Activated CD8-positive, alpha-beta memory T cell treated with anti-CD3 and anti-CD28 coated beads for 36 hours (primary cell): Measurements from ENCODE around the gene AAMDC. TPM values are rescaled to one million over a fixed set of nuclear protein-coding genes. Genes with fewer than 3 reads are reported as not detected.

Experiments used
- CTCF ChIA-PET: fragments of 350-600 bp; sonication (Branson Sonifier 250); formaldehyde crosslinking; loops from one replicate; lab custom pipeline; 2021; ENCODE audit warnings: antibody characterized with exemption; lab: Charles Lee
- POLR2A ChIA-PET: fragments of 350-600 bp; sonication (Branson Sonifier 250); formaldehyde crosslinking; loops from one replicate; lab custom pipeline; 2021; ENCODE audit warnings: antibody characterized with exemption; lab: Charles Lee
- total RNA-seq, 2 experiments: library from RNA; stranded (reverse); gene quantifications; one replicate each; pipeline ENCODE4 v1.2.3, GENCODE V29; 2021

AAMDC gene
- 1 to 10 TPM; 2.6 to 3.8 TPM for total RNA-seq

DNA sequence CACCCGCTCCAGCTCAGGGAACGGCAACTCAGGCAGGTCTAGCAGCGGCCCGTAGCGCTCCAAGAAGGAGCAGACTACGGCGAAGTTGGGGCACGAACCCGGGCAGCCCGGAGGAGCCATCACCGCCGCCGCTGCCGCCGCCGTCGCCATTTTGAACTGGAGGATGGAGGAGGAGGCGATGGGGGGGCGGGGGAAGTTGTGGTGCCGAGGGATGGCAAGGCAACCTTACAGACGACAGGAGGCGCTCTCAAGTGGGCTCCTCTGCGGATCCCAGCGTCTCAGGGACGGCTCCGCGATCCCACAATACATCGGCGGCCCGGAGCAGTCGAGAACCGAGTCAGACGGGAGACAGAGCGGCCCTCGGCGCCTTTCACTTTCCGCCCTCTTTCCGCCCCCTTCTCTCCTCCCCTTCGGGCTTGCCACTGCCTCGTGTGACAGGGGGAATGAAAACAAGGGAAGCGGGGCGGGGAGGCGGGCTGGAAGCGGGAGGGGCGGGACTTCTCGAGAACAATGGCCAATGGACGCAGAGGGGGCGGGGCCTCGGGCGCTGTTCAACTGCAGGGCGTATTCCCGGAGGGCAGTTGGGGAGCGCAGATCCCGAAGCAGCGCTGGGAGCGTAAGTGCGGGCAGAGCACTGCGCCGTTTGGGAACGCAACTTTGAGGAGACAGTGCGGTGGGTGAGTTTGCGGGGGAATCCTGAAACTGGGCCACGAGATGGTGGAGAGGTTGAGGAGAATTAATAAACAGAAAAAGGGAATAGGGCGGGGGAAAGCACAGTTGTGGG is at the start of gene AAMDC, which contains the start of gene RSF1:
Gene AAMDC (plus strand): TSS at position 580 of the 784 bp plus-strand sequence. CDS start 21,353 bp downstream, outside the sequence.
Gene RSF1 (minus strand): TSS at position 158 of the 784 bp plus-strand sequence. CDS start 8 bp downstream, at position 150.
- CTCF ChIA-PET: no interaction called here
- POLR2A ChIA-PET: no interaction called here

- ChIA-PET CTCF (interaction anchor here (0.6 kb wide), 1 partner anchor 142 kb away, joined by 3 read pairs; no protein-coding TSS in a partner anchor), POLR2A (no interaction called here)
Measured at GRCh38 chr11:77775936-77776335, 45.0 kb upstream of the AAMDC start.

DNA sequence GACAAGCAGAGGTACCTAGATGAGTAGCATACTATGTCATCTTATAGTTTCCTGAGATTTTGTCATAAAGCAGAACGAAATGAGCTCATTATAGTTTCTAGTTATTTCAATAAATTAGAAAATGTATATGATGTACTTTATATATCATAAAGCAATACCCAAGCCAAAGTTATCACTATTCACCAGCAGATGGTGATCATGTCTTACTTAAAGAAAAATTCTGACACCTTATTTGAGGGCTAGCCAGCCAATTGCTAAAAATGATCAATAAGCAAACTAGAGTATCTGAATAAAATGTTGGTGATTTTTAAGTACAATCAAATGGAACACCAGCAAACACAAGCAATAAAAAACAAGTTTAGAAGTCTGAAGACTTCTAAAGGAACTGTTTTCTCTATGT is 44.5 kb upstream of the AAMDC start:
- POLR2A ChIA-PET: no interaction called here

GRCh38 chr11:77778118-77778517 is 42.8 kb upstream of the AAMDC start:
- CTCF ChIA-PET: no interaction called here

More for the DNA sequence above, 44.5 kb upstream of the AAMDC start:
- CTCF ChIA-PET: interaction anchor here (0.6 kb wide), 1 partner anchor 142 kb away, joined by 3 read pairs; no protein-coding TSS in a partner anchor

GRCh38 chr11:77778549-77778948 is 42.4 kb upstream of the AAMDC start:
- POLR2A ChIA-PET: no interaction called here

More at GRCh38 chr11:77778118-77778517, 42.8 kb upstream of the AAMDC start:
- POLR2A ChIA-PET: no interaction called here

GRCh38 chr11:77779935-77780334 is 41.0 kb upstream of the AAMDC start:
- CTCF ChIA-PET: no interaction called here
- POLR2A ChIA-PET: no interaction called here

More at GRCh38 chr11:77778549-77778948, 42.4 kb upstream of the AAMDC start:
- CTCF ChIA-PET: no interaction called here

DNA sequence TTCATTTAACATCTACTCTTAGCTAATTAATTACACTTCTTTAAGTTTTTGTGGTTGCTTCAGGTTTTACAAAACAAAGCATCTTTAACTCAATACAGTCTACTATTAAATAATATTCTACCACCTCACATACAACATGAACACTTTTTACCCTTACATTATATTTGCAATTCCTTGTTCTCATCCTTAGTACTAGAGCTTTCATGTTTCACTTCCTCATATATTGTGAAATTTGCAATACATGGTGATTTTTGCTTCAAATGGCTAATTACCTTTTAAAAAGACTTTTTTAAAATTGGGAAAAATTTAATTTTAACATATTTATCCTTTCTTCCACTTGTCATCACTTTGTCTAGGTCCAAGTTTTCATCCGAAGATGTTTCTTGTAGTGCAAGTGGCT is 37.9 kb upstream of the AAMDC start:
- ChIA-PET CTCF (interaction anchor here (0.7 kb wide), 1 partner anchor 263 kb away, joined by 3 read pairs; no protein-coding TSS in a partner anchor), POLR2A (no interaction called here)

DNA sequence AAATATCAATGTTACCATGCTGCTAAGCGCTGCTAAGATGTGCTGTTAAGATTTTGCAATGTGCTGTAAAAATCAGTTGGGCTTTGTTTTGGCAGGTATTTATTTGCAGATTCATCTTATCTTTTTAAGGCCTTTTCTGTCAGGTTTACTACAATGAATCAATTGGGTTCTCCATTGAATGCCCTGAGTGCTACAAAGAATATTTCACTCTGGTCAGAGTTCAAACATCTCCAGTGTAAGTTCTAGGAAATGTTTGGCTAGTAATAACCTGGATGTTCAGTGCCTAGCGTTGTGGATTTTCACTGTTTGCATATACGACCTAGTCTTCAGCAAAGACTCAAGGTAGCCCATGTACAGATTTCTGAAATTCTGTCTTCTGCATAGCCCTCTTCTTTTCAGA is 36.4 kb upstream of the AAMDC start:
- POLR2A ChIA-PET: interaction anchor here (0.6 kb wide), 1 partner anchor 214 kb away, joined by 6 read pairs; no protein-coding TSS in a partner anchor
- CTCF ChIA-PET: no interaction called here

DNA sequence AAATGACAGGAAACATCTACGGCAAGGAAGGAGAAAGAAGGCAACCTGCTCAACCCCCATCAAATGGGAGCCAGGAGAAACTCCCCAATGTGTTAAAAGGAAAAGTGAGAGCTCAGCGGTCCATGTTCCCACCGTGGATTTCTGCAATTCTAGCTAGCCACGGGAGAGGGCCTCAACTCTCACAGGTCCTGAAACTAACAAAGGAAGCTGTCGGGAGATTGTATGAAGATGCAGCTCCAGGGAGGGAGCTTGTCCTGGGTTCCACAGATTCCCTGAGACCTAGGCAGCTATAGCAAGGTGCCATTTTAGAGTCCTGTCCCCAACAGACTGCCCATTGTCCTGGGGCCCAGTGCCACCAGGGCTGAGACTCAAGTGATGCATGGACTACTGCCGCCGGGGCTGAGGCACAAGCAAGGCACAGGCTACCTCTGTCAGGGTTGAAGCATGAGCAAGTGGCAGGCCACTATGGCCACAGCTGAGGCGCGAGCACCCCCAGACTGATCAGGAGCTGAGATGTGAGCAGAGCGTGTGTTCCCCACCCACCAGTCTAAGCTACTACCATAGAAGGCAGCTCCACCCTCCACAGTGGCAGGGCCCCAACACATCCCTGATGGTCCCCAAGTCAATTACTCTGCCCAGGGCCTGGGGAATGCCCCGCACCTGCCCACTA is 31.7 kb upstream of the AAMDC start:
- ChIA-PET POLR2A (no interaction called here), CTCF (interaction anchor here (0.6 kb wide), 1 partner anchor 10 kb away, joined by 3 read pairs; no protein-coding TSS in a partner anchor)

DNA sequence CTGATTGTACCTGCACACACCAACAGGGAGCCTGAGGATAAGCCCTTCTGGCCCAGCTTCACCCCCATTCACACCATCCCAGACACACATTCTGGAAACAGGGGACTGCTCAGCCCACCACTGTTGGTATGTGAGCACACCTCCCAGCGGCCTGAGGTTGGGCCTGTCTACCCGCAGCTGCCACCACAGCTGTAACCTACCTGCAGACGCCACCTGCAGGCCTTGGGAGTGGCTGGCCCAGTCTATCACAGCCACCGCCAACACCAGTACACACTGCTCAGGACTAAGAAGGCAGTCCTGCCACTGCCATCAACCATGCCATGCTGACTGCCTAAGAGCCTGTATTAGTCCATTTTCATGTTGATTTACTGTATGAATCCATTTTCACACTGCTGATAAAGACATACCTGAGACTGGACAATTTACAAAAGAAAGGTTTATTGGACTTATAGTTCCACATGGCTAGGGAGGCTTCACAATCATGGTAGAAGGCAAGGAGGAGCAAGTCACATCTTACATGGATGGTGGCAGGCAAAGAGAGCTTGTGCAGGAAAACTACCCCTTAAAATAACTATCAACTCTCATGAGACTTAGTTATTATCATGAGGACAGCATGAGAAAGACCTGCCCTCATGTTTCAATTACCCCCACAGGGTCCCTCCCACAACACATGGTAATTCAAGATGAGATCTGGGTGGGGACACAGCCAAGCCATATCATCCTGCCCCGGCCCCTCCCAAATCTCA is 31.0 kb upstream of the AAMDC start:
- ChIA-PET CTCF (no interaction called here), POLR2A (interaction anchor here (0.6 kb wide), 1 partner anchor 10 kb away, joined by 5 read pairs; no protein-coding TSS in a partner anchor)

DNA sequence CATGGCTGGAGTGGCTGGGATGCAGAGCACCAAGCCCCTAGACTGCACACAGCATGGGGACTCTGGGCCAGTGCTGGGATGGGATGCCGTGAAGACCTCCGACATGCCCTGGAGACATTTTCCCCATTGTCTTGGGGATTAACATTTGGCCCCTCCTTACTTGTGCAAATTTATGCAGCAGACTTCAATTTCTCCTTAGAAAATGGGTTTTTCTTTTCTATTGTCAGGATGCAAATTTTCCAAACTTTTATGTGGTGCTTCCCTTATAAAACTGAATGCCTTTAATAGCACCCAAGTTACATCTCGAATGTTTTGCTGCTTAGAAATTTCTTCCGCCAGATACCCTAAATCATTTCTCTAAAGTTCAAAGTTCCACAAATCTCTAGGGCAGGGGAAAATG is 29.6 kb upstream of the AAMDC start:
- CTCF ChIA-PET: no interaction called here
- POLR2A ChIA-PET: no interaction called here

DNA sequence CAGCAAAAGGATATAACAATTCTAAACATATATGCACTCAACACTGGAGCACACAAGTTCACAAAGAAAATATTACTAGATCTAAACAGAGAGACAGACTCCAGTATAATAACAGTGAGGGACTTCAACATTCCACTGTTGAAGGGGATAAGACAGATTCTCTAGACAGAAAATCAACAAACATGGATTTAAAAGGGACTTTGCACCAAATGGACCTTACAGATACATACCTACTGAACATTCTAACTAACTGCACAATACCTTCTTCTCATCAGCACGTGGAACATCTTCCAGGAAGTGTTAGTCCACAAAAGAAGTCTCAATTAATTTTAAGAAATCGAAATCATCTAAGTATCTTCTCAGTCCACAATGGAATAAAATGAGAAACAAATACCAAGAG is 27.0 kb upstream of the AAMDC start:
- ChIA-PET POLR2A (no interaction called here), CTCF (interaction anchor here (1.4 kb wide), 1 partner anchor 8 kb away, joined by 3 read pairs; no protein-coding TSS in a partner anchor)

DNA sequence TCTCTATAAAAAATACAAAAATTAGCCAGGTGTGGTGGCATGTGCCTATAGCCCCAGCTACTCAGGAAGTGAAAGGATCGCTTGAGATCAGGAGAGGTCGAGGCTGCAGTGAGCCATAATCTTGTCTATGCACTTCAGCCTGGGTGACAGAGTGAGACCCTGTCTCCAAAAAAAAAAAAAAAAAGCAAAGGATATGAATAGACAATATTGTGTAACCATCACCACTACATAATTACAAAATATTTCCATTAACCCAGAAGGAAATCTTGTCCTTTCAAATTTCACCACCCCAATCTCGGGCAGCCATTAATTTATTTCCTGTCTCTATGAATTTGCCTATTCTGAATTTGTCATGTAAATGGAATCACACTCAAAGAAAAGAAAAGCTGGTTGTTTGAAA is 21.6 kb upstream of the AAMDC start:
- CTCF ChIA-PET: interaction anchor here (0.7 kb wide), 1 partner anchor 11 kb away, joined by 3 read pairs; no protein-coding TSS in a partner anchor
- POLR2A ChIA-PET: interaction anchor here (0.7 kb wide), 1 partner anchor 9 kb away, joined by 5 read pairs; no protein-coding TSS in a partner anchor

GRCh38 chr11:77800449-77800848 is 20.5 kb upstream of the AAMDC start:
- CTCF ChIA-PET: no interaction called here
- POLR2A ChIA-PET: no interaction called here

DNA sequence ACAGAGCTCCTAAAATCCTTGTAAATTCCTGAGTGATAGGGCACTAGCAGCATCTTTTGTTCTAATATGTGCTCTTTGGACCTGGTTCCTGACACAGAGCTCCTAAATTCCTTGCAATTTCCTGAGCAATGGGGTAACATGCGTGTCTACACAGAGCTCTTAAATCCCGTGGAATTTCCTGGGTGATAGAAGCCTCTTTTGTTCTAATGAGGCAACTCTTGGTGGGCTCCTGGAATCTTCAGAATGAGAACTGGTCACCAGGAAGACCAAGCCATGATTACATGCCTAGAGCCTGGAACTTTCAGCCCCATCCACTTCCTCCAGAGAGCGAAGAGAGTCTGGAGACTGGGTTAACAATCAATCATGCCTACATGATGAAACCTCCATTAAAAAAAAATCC is 19.5 kb upstream of the AAMDC start:
- ChIA-PET POLR2A (no interaction called here), CTCF (interaction anchor here (0.8 kb wide), 1 partner anchor 8 kb away, joined by 3 read pairs; no protein-coding TSS in a partner anchor)

- ChIA-PET CTCF (no interaction called here), POLR2A (no interaction called here)
Measured at GRCh38 chr11:77806415-77806814, 14.5 kb upstream of the AAMDC start.

DNA sequence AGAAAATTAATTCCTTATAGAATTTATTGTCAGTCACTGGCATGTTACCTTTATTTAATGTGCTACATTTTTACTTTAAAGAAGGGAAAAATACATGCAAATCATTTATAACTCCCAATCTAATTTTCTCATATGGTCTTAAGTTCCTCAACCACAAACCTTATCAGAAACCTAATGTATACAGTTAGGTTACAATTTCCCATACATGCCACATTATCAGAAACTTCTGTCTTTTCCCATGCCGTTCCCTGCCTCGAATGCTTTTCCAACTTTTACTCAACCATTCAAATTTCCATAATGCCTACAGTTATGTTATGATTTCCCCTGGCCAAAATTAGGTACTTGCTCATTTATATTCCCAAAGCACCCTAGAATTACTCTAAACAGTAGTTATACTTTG is 14.0 kb upstream of the AAMDC start:
- POLR2A ChIA-PET: no interaction called here
- CTCF ChIA-PET: no interaction called here

GRCh38 chr11:77813256-77813655 is 7.7 kb upstream of the AAMDC start:
- ChIA-PET POLR2A (no interaction called here), CTCF (interaction anchor here (0.7 kb wide), 1 partner anchor 180 kb away, joined by 3 read pairs; no protein-coding TSS in a partner anchor)

- POLR2A ChIA-PET: interaction anchor here (0.6 kb wide), 1 partner anchor 105 kb away, joined by 4 read pairs; no protein-coding TSS in a partner anchor
Measured at GRCh38 chr11:77814848-77815247, 6.1 kb upstream of the AAMDC start.

More at GRCh38 chr11:77814848-77815247, 6.1 kb upstream of the AAMDC start:
- CTCF ChIA-PET: interaction anchor here (1.4 kb wide), 1 partner anchor 11 kb away, joined by 3 read pairs; no protein-coding TSS in a partner anchor
